Measurements from ENCODE around the gene GDF2. TPM values are rescaled to one million over a fixed set of nuclear protein-coding genes. Genes with fewer than 3 reads are reported as not detected.

GDF2 gene
- total RNA-seq, 4 donors from 2014 or later = not detected

- no peak for TF ChIP-seq POLR2A (IDR thresholded peaks at IDR 0.05)
- no peak for TF ChIP-seq CTCF (IDR thresholded peaks at IDR 0.05)
- H3K36me3 ChIP-seq = no peaks in the 10 kb centered on the region
- H3K4me1 ChIP-seq = no peaks in the 10 kb centered on the region
- intact Hi-C loops (cut with DNase I) = no loop called here
- H3K27ac ChIP-seq = no peak overlapping the region
- no peak for DNase-seq
- no peak overlapping the region for H3K4me3 ChIP-seq (replicated peaks in 1 of 3)
- no peaks in the 10 kb centered on the region for H3K27me3 ChIP-seq
- H3K9me3 ChIP-seq = no peaks in the 10 kb centered on the region
- WGBS, 2 donors = 95 to 98% methylated on average over 22 to 27 of the region's 31 CpGs
These were observed 27.7 kb downstream of the GDF2 start for GRCh38 chr10:47349941-47350371.

GRCh38 chr10:47350671-47351640, 28.7 kb downstream of the GDF2 start:
- Histone ChIP-seq H3K4me1 (no peaks in the 10 kb centered on the region), H3K36me3 (no peaks in the 10 kb centered on the region), H3K27ac (no peak overlapping the region), H3K27me3 (no peaks in the 10 kb centered on the region), H3K9me3 (no peaks in the 10 kb centered on the region), H3K4me3 (replicated peaks in 1 of 3) (no peak overlapping the region)
- 89 to 93% methylated on average over 10 to 32 of the region's 39 CpGs for WGBS, 2 donors
- no peak for DNase-seq
- intact Hi-C loops (cut with DNase I) = no loop called here
- TF ChIP-seq CTCF (IDR thresholded peaks at IDR 0.05) = no peak
- TF ChIP-seq POLR2A (IDR thresholded peaks at IDR 0.05) = no peak

GRCh38 chr10:47351899-47352815, 29.9 kb downstream of the GDF2 start:
- H3K27ac ChIP-seq = no peak overlapping the region
- no peak overlapping the region for H3K4me3 ChIP-seq (replicated peaks in 1 of 3)
- no peak for DNase-seq
- H3K27me3 ChIP-seq = no peaks in the 10 kb centered on the region
- intact Hi-C loops (cut with DNase I) = no loop called here
- H3K9me3 ChIP-seq = no peaks in the 10 kb centered on the region
- no peaks in the 10 kb centered on the region for H3K36me3 ChIP-seq
- no peak for TF ChIP-seq CTCF (IDR thresholded peaks at IDR 0.05)
- TF ChIP-seq POLR2A (IDR thresholded peaks at IDR 0.05) = no peak
- WGBS, 2 donors = 79 to 82% methylated on average over 11 of the region's 14 CpGs
- H3K4me1 ChIP-seq = no peaks in the 10 kb centered on the region

GRCh38 chr10:47353351-47353750, 31.1 kb downstream of the GDF2 start:
- Histone ChIP-seq H3K4me1 (no peaks in the 10 kb centered on the region), H3K9me3 (no peaks in the 10 kb centered on the region), H3K27me3 (no peaks in the 10 kb centered on the region), H3K27ac (no peak overlapping the region), H3K4me3 (replicated peaks in 1 of 3) (no peak overlapping the region), H3K36me3 (no peaks in the 10 kb centered on the region)
- intact Hi-C loops (cut with DNase I) = no loop called here
- WGBS, 2 donors = 90 to 100% methylated on average over 5 to 6 of the region's 6 CpGs
- TF ChIP-seq CTCF (IDR thresholded peaks at IDR 0.05) (no peak), POLR2A (IDR thresholded peaks at IDR 0.05) (no peak)
- no peak for DNase-seq

Measured in thyroid gland (tissue), 4 donors.